KOPT-K1 (cell line): Measurements from ENCODE around the gene INPP5J.
A peak's percentile ranks its signal among the peaks of the same experiment; 100 is the strongest.
"Not testable (repeated sequence)": the region's sequence is repeated elsewhere in the genome, so short reads cannot be mapped to it uniquely, and the experiment has no call there.

Source experiments
- H3K27ac ChIP-seq: fragments of 200-600 bp; sonication (generic); 2 replicates; pipeline ENCODE4 v1.5.1; 2016; ENCODE audit warnings: antibody characterized with exemption, mild to moderate bottlenecking, low read depth, low read length; ENCODE audit not compliant: poor library complexity, severe bottlenecking
- H3K36me3 ChIP-seq: fragments of 200-600 bp; sonication (generic); 2 replicates; pipeline ENCODE4 v1.5.1; 2017; ENCODE audit warnings: antibody characterized with exemption, mild to moderate bottlenecking, low read length, moderate library complexity; ENCODE audit not compliant: insufficient read depth
- H3K9me3 ChIP-seq: fragments of 200-600 bp; sonication (generic); 2 replicates; pipeline ENCODE4 v1.5.1; 2017; ENCODE audit warnings: antibody characterized with exemption, low read length, mild to moderate bottlenecking; ENCODE audit not compliant: insufficient read depth, poor library complexity, severe bottlenecking

INPP5J gene, protein sequence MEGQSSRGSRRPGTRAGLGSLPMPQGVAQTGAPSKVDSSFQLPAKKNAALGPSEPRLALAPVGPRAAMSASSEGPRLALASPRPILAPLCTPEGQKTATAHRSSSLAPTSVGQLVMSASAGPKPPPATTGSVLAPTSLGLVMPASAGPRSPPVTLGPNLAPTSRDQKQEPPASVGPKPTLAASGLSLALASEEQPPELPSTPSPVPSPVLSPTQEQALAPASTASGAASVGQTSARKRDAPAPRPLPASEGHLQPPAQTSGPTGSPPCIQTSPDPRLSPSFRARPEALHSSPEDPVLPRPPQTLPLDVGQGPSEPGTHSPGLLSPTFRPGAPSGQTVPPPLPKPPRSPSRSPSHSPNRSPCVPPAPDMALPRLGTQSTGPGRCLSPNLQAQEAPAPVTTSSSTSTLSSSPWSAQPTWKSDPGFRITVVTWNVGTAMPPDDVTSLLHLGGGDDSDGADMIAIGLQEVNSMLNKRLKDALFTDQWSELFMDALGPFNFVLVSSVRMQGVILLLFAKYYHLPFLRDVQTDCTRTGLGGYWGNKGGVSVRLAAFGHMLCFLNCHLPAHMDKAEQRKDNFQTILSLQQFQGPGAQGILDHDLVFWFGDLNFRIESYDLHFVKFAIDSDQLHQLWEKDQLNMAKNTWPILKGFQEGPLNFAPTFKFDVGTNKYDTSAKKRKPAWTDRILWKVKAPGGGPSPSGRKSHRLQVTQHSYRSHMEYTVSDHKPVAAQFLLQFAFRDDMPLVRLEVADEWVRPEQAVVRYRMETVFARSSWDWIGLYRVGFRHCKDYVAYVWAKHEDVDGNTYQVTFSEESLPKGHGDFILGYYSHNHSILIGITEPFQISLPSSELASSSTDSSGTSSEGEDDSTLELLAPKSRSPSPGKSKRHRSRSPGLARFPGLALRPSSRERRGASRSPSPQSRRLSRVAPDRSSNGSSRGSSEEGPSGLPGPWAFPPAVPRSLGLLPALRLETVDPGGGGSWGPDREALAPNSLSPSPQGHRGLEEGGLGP

GRCh38 chr22:31122532-31123291, at the start of gene INPP5J:
Gene INPP5J (plus strand): TSS chr22:31122966. CDS start chr22:31123015, 49 bp downstream.
- H3K36me3 ChIP-seq = no peaks in the 10 kb centered on the region
- no peak within 1 kb of the TSS for H3K27ac ChIP-seq
- no peaks in the 10 kb centered on the region for H3K9me3 ChIP-seq

- not testable (repeated sequence) for H3K36me3 ChIP-seq, H3K27ac ChIP-seq, H3K9me3 ChIP-seq
Observed at GRCh38 chr22:31073125-31073524, 49.6 kb upstream of the INPP5J start.

DNA sequence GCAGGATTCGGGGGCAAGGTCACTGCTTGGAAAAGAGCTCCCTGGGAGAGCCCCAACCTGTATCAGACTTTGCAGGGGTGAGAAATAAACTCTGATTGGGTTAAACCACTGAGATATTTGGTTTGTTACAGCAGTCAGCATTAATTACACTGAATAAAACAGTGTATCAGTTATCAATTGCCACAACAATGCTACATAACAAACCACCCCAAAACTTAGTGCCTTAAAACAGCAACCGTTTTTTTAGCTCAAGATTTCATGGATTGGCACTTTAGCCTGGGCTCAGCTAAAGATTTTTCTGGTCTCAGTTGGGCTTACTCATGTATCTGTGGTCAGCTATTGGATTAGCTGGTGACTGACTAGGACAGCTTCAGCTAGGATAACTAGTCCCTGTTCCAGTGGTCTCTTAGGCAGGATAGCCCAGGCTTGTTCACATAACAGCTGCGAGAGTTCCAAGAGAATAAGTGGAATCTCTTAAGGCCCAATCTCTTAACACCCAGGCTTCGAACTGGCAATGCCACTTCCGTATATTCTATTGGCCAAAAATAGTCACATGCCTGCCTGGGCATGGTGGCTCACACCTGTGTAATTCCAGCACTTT, 49.1 kb upstream of the INPP5J start:
- not testable (repeated sequence) for H3K36me3 ChIP-seq, H3K9me3 ChIP-seq, H3K27ac ChIP-seq

DNA sequence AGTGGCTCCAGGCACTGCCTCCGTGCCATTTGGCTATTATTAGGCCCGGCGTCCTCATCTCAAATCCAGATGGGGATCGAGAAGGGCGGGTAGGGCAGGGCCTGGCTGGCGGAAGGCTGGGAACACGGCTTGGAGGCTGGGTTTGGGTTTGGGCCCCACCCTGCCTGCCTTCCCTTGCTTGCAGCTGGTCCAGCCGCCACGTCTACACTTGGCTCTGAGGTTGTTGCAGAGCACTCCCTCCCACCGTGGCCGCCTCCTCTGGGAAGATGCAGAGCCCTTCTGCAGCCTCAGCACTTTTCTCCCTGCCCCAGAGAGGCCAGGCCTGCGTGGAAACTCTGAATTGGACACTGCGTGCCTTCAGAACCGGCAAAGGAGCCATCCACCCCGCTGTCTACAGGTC, 46.8 kb upstream of the INPP5J start:
- Histone ChIP-seq H3K9me3 (no peaks in the 10 kb centered on the region), H3K27ac (no peak overlapping the region), H3K36me3 (no peaks in the 10 kb centered on the region)

GRCh38 chr22:31077681-31078080, 45.1 kb upstream of the INPP5J start:
- H3K9me3 ChIP-seq = no peaks in the 10 kb centered on the region
- H3K27ac ChIP-seq = no peak overlapping the region
- H3K36me3 ChIP-seq = no peaks in the 10 kb centered on the region

- H3K36me3 ChIP-seq, H3K9me3 ChIP-seq, H3K27ac ChIP-seq: not testable (repeated sequence)
Observed at GRCh38 chr22:31078389-31078788, 44.4 kb upstream of the INPP5J start.

GRCh38 chr22:31079095-31079642, 43.6 kb upstream of the INPP5J start:
- Histone ChIP-seq H3K9me3 (no peaks in the 10 kb centered on the region), H3K27ac (no peak overlapping the region), H3K36me3 (no peaks in the 10 kb centered on the region)

DNA sequence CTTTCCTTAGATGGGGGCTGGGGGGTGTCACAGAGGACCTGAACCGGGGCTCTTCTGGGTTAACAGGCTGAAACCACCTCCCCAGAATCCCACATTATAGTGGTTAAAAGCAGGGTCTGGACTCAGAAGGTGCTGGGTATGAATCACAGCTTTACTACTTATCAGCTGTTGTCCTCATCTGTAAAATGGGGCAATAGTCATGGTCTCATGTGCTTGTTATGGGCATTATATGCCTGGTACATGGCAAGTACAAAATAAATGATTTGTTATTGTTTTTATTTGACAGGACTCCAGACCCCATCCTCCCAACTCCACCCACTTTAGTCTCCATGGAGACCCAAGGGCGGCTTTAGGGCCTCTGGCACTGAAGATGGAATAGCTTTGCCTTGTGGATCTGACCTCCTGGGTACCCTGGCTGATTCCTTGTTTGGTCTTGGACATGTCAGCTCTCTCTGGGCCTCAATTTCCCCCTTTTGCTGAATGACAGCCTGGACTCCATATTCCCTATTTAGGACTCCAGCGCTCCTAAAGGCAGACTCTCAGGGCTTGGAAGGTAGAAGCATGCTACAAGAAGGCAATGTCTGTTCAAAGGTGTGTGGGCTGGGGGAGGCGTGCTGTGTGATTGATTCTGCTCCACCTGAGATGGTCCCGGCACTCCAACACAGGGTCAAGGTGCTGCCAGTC, 42.5 kb upstream of the INPP5J start:
- Histone ChIP-seq H3K36me3 (no peaks in the 10 kb centered on the region), H3K9me3 (no peaks in the 10 kb centered on the region), H3K27ac (peak overlapping the region; percentile 69)

DNA sequence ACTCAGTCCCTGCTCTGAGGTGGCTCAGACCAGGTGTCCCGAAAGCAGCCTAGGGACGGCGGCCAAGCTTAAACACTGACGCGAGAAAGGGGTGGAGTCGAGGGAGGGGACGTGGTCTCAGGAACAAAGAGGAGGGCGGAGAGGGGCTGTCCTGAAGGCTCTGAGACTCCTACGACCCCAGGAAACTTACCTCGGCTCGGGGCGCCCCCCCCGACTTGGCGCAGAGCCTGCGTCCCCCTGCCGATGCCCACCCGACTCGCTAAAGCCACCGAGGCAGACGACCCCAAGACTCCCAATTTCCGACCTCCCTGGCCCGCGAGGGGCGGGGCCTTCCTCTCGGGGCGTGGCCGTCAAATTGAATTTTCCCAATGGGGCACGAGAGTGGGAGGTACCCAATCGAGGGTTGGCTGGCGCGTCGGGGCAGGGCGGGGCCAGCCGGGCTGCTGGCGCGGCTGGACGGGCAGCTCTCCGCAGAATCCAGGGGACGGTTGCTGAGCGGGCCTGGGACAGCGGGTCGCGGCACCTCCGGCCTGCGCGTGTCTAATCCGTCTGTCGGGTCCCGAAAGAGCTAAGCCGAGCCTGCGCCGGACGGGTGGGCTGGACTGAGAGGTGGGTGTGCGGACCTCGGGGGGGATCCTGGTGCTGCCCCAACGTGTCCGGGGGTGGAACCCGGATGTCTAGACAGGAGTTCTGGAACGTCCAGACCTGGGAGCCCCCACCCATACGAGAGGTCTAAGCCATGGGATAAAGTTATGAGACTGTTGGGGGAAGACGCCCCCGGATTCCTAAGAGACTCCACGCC, 41.7 kb upstream of the INPP5J start, which contains the start of gene SMTN:
TSS of gene SMTN (plus strand) at position 471 of the 802 bp plus-strand sequence. CDS start 1,941 bp downstream, outside the sequence.
- no peaks in the 10 kb centered on the region for H3K9me3 ChIP-seq

GRCh38 chr22:31081963-31082605, 40.7 kb upstream of the INPP5J start:
- peak overlapping the region; percentile 69 for H3K27ac ChIP-seq
- no peaks in the 10 kb centered on the region for H3K9me3 ChIP-seq
- no peaks in the 10 kb centered on the region for H3K36me3 ChIP-seq

More for the DNA sequence above, 41.7 kb upstream of the INPP5J start, which contains the start of gene SMTN:
- peak within 1 kb of the TSS; percentile 69 for H3K27ac ChIP-seq
- H3K36me3 ChIP-seq = no peaks in the 10 kb centered on the region

- no peaks in the 10 kb centered on the region for H3K9me3 ChIP-seq
- H3K27ac ChIP-seq = no peak overlapping the region
- H3K36me3 ChIP-seq = no peaks in the 10 kb centered on the region
Observed at GRCh38 chr22:31082606-31083376, 40.0 kb upstream of the INPP5J start.

DNA sequence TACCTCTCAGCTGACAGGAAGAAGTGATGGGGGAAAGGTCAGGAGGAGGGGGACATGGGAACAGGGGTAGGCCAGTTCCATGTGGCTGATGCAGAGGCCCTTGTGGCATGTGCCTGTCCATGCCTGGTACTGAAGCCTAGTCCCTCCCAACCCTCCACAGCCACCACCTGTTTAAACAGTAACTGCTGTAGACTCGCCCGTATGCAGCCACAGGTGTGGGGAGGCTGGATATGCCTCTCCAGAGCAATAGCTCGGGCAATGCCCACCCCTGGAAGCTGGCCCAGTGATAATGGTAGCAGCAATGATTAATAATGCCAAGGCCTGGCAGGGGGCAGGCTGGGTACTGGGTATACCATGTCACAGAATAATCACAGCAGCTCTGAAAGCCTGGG, 39.4 kb upstream of the INPP5J start:
- Histone ChIP-seq H3K36me3 (peaks cover 6% of the 10 kb centered on the region; the same call in 1 of the 2 replicates), H3K27ac (no peak overlapping the region), H3K9me3 (no peaks in the 10 kb centered on the region)
